LoVo (cell line): Measurements from ENCODE around the gene ATXN1.
A peak's percentile ranks its signal among the peaks of the same experiment; 100 is the strongest.

Source experiments
- DNase-seq: peaks from one replicate; pipeline ENCODE4 v3.0.0-alpha.2; 2016; ENCODE audit warnings: low spot score

Gene ATXN1

DNA sequence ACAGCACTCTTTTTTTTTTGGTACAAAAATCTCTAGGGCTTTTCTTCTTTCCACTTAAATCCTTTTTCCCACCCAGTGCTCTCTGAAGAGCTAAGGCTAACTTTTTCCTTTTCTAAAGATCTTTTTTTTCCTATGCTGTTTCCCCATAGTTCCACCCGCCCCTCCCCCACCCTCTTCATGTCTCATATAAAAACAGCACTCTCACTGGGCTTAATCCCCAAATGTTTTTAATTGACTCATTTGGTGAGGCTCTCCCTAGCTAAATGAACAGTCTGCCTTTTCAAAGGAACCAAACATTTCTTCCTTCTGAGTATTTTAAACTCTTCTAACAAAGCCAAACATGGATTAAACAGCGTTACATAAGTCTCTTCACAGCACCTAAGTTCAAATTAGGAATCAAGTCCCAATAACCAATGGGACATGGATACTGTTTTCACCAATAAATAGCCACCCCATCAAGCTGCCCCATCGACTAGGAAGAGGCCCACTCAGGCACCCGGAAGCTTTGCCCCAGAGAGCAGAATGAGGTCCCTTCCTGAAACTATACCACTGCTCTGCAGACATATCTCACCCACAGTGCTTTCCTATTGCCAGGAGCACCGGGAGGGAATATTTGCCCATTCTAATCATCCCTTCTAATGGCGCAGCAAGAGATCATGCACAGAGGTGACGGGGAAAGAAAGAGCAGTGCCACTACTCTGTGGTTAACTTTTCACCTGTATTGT lies 63.7 kb downstream of the ATXN1 start:
- DNase-seq, result no peak

DNA sequence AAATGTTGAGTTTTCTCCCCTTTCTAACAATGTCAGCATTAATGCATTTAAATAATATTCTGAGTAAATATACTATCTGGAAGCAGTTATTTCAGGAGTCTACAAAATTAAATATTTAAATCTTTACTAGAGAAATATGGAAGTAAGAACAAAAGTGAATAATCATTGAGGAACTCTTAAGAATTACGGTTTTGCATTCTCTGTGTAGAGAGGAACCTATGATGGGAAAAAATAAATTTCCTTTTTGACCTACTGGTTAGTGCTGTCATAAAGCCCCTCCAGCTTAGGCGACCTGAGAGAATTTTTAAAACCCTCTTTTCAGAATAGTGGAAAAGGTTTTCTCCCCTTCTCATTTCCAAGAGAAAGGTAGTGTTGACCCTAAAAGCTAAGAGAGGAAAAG lies 64.8 kb downstream of the ATXN1 start:
- DNase-seq, result no peak

GRCh38 chr6:16694781-16695578 lies 66.3 kb downstream of the ATXN1 start:
- no peak for DNase-seq

DNA sequence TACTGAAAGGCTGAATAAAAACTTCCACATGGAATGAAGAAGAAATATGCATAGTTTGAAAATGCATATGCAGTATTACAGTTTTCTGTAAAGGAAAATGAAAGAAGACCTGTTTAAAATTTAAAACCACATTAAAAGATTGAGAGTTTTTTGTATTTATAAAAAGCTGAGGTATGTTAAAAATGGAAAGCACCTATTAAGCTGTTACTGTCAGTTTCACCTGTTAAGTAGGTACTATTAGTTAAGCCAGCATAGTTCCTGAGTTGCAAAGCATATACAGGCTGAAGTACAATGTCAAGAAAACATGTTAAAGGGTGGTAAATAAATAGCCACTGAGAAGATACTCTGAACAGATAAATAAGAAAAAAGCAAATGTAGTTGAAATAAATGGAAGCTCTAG lies 69.9 kb downstream of the ATXN1 start:
- DNase-seq, result no peak

GRCh38 chr6:16690608-16691142 lies 70.6 kb downstream of the ATXN1 start:
- DNase-seq, result no peak

DNA sequence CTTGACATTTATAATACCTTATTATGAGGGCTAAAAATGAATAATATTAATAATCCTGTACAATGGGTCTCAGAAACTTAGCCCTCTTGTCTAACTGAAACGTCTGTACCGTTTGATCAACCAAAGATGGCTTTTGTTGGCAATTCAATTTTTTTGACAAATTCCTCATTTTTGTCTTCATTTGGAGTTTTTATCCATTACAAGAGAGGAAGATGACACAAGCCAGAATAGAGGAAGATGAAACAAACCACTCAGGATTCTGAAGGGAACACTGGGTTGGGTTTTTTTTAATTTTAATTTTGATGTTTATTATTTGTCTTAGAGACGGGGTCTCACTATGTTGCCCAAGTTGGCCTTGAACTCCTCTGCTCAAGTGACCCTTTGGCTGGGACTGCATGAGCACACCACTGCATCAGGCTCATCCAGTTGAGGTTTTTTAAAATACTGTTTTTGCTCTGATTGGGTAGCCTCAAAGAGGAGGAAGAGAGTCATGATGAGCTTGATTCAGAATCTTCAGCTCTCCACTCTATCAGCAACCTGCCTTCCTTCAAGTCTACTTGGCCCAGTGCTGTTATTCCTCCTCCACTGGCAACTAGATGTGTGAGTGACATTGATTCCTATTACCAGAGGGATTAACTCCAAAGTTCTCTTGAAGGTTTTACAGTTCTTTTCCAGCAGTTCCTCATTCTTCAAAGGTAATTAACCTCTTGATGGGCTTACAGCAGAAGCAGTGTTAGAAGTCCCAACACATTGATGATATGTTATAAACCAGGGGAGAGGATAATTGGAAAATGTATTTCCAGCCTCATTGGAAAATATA lies 71.3 kb downstream of the ATXN1 start:
- no peak for DNase-seq

GRCh38 chr6:16688984-16689636 lies 72.2 kb downstream of the ATXN1 start:
- DNase-seq, result no peak

GRCh38 chr6:16688436-16688835 lies 72.8 kb downstream of the ATXN1 start:
- DNase-seq, result no peak

DNA sequence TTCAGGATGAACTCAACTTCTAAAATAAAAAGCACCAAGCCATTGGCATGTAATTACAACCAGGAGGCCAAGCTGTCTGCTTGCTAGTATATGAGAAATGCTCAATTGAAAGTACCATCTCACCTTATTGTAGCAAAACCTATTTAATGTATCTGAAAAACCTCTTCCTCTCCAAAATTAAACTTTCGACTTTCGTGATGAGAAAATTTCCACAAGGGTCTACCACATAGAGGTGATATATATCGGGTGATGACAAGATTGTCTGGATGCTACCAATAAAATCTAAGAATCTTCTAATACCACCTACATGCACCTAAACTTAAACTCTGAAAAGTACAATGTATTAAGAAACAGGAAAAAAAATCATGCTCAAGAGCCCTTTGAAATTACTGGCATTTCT lies 74.2 kb downstream of the ATXN1 start:
- no peak for DNase-seq

DNA sequence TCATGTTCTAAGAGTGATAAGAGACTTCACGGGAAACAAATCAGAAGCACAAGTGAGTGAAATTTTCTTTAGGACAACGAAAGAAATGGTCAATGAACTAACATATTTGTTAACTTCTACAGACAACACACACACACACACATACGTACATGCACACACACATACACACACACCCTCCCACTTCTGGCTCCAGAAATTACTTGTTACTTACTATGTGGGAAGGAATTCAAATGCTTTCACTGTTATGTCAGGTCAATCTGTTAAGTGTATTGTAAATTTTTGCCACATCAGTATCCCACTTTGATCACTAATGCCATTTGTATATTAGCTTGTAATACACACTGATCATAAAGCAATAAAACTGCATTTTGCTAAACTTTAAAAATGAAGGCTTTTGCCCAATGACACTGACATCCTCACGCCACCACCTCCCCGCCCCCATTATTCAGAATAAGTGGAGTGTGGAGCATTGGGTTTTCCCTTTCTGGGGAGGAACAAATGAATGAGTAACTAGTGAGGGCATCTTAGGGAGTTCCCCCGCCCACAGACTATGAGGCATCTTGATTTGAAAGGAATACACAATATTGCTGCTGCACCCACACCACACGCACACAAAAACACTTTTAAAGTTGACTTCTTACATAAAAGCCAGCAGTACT lies 76.2 kb downstream of the ATXN1 start:
- no peak for DNase-seq

GRCh38 chr6:16684195-16684689 lies 77.0 kb downstream of the ATXN1 start:
- DNase-seq, result no peak

- DNase-seq, result peak; percentile 69
These were observed 77.5 kb downstream of the ATXN1 start for GRCh38 chr6:16683641-16684194.

DNA sequence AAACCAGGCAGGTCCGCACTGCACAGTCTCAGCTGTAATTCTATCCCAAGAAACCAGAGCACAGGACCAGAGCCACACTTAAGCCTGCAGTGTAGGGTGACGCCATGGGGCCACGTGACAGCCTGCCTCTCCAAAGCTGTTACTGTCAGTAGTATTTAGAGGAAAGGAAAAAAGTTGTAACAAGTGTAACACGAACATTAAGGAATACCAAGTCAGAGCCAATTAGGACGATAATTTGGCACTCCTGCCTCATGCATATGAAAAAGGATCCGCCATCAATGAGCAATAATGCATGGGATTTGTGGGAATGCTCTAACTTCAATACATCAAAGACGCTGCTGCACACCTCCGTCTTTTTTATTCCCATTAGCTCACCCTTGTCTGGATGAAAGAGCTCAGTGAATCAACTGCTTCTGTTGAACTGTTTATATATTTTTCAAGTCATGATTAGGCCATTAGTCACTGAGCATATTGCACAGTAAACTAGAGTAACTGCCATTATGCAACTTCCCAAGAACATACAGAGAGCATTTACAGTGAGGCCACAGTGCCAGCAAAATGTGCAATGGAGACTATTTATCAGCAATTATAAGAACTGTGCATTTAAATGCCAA lies 79.9 kb downstream of the ATXN1 start:
- DNase-seq, result no peak

- DNase-seq, result no peak
These were observed 82.2 kb downstream of the ATXN1 start for GRCh38 chr6:16679050-16679449.

DNA sequence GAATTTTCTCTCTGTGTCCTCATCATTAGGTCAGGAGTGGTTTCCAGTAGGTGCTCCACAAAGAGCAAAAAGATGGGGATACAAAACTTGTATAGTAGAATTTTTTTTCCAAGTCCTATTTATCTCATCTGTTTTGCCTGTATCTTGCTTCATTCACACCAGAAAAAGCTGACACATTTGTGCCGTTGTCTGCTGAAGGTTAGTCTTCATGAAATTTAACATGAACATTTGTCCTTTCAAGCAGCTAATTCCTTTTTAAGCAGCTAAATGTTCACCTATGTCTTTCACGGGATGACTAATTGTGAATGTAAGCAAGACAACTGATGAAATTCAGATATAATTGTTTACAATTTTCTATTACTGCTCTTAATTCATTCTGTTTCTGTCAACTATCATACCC lies 83.8 kb downstream of the ATXN1 start:
- DNase-seq, result no peak

- no peak for DNase-seq
These were observed 84.3 kb downstream of the ATXN1 start for GRCh38 chr6:16676978-16677377.

GRCh38 chr6:16676376-16676775 lies 84.9 kb downstream of the ATXN1 start:
- no peak for DNase-seq

- no peak for DNase-seq
These were observed 86.4 kb downstream of the ATXN1 start for GRCh38 chr6:16674801-16675392.

DNA sequence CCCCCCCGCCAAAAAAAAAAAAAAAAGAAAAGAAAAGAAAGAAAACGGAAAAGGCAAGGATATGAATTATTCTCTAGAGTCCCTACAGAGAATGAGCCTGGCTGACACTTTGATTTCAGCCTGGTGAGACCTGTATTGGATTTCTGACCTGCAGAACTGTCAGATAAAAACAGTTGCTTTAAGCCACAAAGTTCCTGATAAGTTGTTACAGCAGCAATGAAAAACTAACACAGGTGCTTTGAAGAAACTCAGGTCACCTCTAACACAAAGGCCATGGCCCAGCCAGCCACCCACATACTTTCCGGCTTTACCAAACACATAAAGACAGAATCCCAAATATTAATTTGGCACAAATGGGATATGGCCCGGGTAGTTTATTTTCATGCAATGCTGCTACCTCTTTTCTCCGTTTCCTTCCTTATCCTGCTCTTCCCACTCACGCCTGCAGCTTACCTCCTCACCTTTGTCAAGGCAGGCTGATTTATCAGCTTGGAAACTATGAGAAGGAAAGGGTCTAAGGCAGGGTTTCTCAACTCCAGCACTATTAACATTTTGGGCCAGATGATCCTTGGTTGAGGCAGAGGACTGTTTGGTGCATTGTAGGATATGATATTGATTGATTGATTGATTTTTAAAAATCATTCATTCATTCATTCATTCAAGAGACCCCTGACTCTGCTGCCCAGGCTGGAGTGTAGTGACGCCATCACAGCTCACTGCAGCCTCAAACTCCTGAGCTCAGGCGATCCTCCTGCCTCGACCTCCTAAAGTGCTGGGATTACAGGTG lies 88.1 kb downstream of the ATXN1 start:
- no peak for DNase-seq
